WERI-Rb-1 (cell line): ENCODE data around the gene SGTB.

Source experiments
- DNase-seq: peaks from one replicate; pipeline ENCODE4 v3.0.0-alpha.2; 2020
- H3K27ac ChIP-seq: fragments of 250-450 bp; sonication (Bioruptor Pico); 2 replicates; pipeline ENCODE4 v1.5.1; 2020; ENCODE audit warnings: mild to moderate bottlenecking, moderate library complexity
- H3K27me3 ChIP-seq: fragments of 250-450 bp; sonication (Bioruptor Pico); 2 replicates; pipeline ENCODE4 v1.5.1; 2021; ENCODE audit warnings: mild to moderate bottlenecking, low read depth, moderate library complexity; ENCODE audit not compliant: insufficient read depth, severe bottlenecking
- H3K36me3 ChIP-seq: fragments of 250-450 bp; sonication (Bioruptor Pico); 2 replicates; pipeline ENCODE4 v1.5.1; 2020; ENCODE audit warnings: mild to moderate bottlenecking, moderate library complexity
- H3K4me3 ChIP-seq: 2 replicates; pipeline ENCODE4 v1.5.1; 2011; ENCODE audit warnings: low read depth, mild to moderate bottlenecking, control low read depth, low read length
- H3K9me3 ChIP-seq: fragments of 250-450 bp; sonication (Bioruptor Pico); 2 replicates; pipeline ENCODE4 v1.5.1; 2021; ENCODE audit warnings: mild to moderate bottlenecking, moderate library complexity; ENCODE audit not compliant: severe bottlenecking
- TF ChIP-seq, protein P1 (sequence below): IDR thresholded peaks from 2 replicates; pipeline ENCODE4 v1.5.1; 2011; ENCODE audit warnings: low read depth, mild to moderate bottlenecking, control low read depth, inconsistent platforms, low read length

Gene SGTB

DNA sequence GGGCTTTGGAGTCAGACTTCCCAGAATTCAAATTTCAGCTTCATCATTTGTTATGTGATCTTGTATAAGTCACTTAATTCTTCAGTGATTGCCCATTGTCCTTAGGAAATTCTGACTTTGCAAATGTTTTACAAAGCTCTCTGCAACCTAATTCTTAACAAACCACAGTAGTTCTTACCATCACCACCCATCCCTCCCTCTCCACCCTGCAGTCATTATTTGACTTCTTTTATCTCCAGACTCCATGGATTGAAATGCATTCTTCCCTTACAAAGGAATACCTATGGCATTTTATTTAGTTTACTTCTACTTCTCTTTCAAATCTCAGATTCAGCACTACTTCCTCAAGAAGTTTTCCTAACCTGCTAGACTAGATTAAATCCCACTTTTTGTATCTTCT is 74.0 kb downstream of the SGTB start:
- Histone ChIP-seq H3K9me3 (no peaks in the 10 kb centered on the region), H3K27me3 (no peaks in the 10 kb centered on the region), H3K27ac (no peak overlapping the region), H3K36me3 (no peaks in the 10 kb centered on the region), H3K4me3 (no peak overlapping the region)
- TF ChIP-seq, protein P1, sequence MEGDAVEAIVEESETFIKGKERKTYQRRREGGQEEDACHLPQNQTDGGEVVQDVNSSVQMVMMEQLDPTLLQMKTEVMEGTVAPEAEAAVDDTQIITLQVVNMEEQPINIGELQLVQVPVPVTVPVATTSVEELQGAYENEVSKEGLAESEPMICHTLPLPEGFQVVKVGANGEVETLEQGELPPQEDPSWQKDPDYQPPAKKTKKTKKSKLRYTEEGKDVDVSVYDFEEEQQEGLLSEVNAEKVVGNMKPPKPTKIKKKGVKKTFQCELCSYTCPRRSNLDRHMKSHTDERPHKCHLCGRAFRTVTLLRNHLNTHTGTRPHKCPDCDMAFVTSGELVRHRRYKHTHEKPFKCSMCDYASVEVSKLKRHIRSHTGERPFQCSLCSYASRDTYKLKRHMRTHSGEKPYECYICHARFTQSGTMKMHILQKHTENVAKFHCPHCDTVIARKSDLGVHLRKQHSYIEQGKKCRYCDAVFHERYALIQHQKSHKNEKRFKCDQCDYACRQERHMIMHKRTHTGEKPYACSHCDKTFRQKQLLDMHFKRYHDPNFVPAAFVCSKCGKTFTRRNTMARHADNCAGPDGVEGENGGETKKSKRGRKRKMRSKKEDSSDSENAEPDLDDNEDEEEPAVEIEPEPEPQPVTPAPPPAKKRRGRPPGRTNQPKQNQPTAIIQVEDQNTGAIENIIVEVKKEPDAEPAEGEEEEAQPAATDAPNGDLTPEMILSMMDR: no peak
- DNase-seq: no peak

DNA sequence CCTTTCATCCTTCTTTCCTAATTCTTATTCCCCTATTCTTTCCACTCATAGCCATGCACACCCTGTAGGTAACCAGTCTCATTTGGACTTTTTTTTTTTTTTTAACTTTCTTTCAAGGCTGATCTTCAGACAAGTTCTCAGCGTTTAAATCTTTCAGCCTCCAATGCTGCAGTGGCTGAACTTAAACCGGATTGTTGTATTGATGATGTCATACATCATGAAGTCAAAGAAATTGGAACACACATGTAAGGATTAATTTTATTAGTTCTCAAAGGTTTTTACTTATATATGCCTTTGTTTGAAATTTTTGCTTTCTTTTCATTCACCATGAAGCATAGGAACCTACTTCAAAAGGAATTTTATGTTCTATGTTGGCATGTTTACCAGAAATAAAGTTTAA is 75.0 kb downstream of the SGTB start:
- H3K36me3 ChIP-seq: 0 out of 2 replicates have a peak, but pooled peaks cover 2% of the 10 kb centered on the region
- no peak overlapping the region for H3K27ac ChIP-seq
- H3K9me3 ChIP-seq: no peaks in the 10 kb centered on the region
- DNase-seq: no peak
- no peaks in the 10 kb centered on the region for H3K27me3 ChIP-seq
- TF ChIP-seq, protein P1: no peak
- no peak overlapping the region for H3K4me3 ChIP-seq

DNA sequence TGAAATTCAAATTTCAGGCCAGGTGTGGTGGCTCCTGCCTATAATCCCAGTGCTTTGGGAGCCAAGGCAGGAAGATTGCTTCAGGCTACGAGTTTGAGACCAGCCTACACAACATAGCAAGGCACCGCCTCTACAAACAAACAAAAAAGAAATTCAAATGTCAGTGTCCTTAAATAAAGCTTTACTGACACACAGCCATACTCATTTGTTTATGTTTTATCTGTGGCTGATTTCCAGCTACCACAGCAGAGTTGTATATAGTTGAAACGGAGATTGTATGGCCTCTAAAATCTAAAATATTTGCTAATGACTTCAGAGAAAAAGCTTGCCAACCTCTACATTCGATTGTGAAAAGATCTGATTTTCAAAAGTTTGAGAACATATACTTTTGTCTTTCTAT is 81.7 kb downstream of the SGTB start:
- Histone ChIP-seq H3K27me3 (no peaks in the 10 kb centered on the region), H3K9me3 (no peaks in the 10 kb centered on the region), H3K27ac (no peak overlapping the region), H3K4me3 (no peak overlapping the region), H3K36me3 (peaks cover 13% of the 10 kb centered on the region)
- DNase-seq: no peak
- TF ChIP-seq, protein P1: no peak

DNA sequence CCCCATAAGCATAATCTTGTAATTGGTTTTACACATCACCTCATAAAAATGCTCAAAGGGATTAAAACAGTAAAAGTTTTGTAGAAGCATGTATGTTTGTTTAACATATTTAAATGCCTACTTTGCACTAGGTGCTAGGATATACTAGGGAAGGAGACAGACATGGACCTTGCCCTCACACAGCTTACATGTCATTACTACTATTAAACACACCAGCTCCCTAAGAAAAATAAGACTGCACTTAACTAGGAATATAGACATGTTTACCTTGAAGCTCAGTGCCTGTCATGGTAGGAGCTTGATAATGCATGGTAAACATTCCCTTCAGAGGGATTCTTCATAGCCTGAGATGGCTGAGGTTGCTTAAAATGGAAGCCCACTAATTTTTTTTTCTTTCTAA is 90.9 kb downstream of the SGTB start:
- DNase-seq: no peak
- H3K9me3 ChIP-seq: no peaks in the 10 kb centered on the region
- no peak overlapping the region for H3K4me3 ChIP-seq
- no peaks in the 10 kb centered on the region for H3K27me3 ChIP-seq
- no peak overlapping the region for H3K27ac ChIP-seq
- H3K36me3 ChIP-seq: peaks cover 11% of the 10 kb centered on the region
- TF ChIP-seq, protein P1: no peak

DNA sequence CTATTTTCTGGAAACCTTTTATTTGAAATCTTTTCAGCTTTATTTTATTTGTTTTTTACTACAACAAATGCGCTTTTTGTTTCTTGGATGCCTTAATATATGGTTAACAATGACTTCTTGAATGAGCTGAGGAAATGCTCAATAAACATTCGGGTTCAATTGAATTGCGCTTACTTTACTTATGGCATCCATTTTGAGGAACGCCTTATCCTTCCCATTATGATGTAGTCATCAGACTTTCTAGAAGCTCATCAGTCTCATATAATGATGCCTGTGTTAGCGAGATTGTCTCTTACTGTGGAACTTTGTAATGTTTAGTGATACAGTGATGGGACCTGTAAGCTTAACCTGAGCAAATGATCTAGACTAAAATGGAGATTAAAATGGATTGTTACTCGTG is 96.2 kb downstream of the SGTB start:
- peaks cover 11% of the 10 kb centered on the region for H3K36me3 ChIP-seq
- peak overlapping the region; percentile 78 for H3K4me3 ChIP-seq
- H3K9me3 ChIP-seq: no peaks in the 10 kb centered on the region
- no peaks in the 10 kb centered on the region for H3K27me3 ChIP-seq
- DNase-seq: no peak
- TF ChIP-seq, protein P1: no peak
- H3K27ac ChIP-seq: peak overlapping the region; percentile 94; the same call in 1 of the 2 replicates
